Measurements from ENCODE around the gene USP22. TPM values are rescaled to one million over a fixed set of nuclear protein-coding genes. Genes with fewer than 3 reads are reported as not detected.

Gene USP22
- total and polyA plus RNA-seq, 2 of the 8 experiments (the other 6 are each of a cell fraction or from before 2014, with no cell fraction given): 221 to 316 TPM

DNA sequence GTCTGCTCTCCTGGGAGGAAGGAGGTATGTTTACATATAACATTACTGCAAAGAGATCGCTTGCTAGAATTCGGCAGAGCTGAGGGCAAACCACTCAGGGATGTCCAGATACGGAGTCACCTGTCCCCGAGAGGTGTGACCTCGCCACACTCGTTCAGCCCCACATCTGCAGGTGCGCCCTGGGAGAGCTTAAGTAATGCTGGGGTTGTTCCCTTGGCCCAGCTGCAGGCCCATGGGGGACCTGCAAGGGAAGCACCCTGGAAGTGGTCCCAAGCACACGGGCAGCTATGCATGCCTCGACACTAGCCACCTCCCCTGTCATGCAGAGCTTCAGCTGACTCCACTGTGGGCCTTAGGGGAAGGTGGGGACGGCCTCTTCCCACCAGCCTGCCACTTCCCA, 22.2 kb downstream of the USP22 start:
- H3K18ac ChIP-seq (ENCODE audit: extremely low read depth, low read length): no peak overlapping the region
- H3K4me3 ChIP-seq (ENCODE audit: extremely low read depth in 1 of 4, insufficient read depth in 2 of 4, low read depth in 3 of 4, low read length in 4 of 4): no peak overlapping the region
- H2BK5ac ChIP-seq (ENCODE audit: low read depth, low read length): no peak overlapping the region
- H3K9ac ChIP-seq (replicated peaks in 1 of 4; ENCODE audit: extremely low read depth in 1 of 4, low read depth in 3 of 4, low read length in 3 of 4): no peak overlapping the region
- no peak overlapping the region for H3K4ac ChIP-seq (replicated peaks; ENCODE audit: insufficient read length, low read depth, low read length)
- no peaks in the 10 kb centered on the region for H3K9me3 ChIP-seq (ENCODE audit: insufficient read depth in 2 of 2, low read depth in 1 of 2, low read length in 1 of 2)
- no peak overlapping the region for H3K4me2 ChIP-seq (ENCODE audit: insufficient read depth in 1 of 2, low read depth in 2 of 2, low read length in 2 of 2)
- H3K36me3 ChIP-seq (ENCODE audit: control insufficient read depth in 2 of 4, insufficient read depth in 4 of 4, low read length in 3 of 4): peaks cover 64 to 92% (median 84%) of the 10 kb centered on the region in 4 experiments
- WGBS, 2 experiments (ENCODE audit: extremely low coverage in 1 of 2, insufficient coverage in 1 of 2, insufficient read length in 1 of 2, insufficient replicate concordance in 2 of 2, low coverage in 1 of 2, low lambda C conversion rate in 2 of 2, missing lambda C conversion rate in 1 of 2): 84% methylated on average over 10 of the region's 10 CpGs; no CpG with 5 or more reads in 1 of the 2 experiments
- no peak for DNase-seq (ENCODE audit: low read depth in 1 of 2, low spot score in 2 of 2)
- H4K91ac ChIP-seq (replicated peaks; ENCODE audit: insufficient read length, low read length): no peak overlapping the region
- ChIA-PET POLR2A (ENCODE audit: partially characterized antibody) (interaction anchor here (0.6 to 2.6 kb wide), 6 partner anchors 12 to 23 kb away, joined by 3 to 8 read pairs (median 3); partner anchors contain the start of gene USP22), CTCF (ENCODE audit: partially characterized antibody) (interaction anchor here (1.3 to 1.4 kb wide), 4 partner anchors 11 to 19 kb away, joined by 3 to 5 read pairs (median 4); no protein-coding TSS in a partner anchor)
- no peaks in the 10 kb centered on the region for H3K23me2 ChIP-seq (ENCODE audit: low read depth, low read length)
- no peak overlapping the region for H2AK5ac ChIP-seq (ENCODE audit: low read depth, low read length)
- H3K79me2 ChIP-seq (ENCODE audit: control insufficient read depth in 1 of 2, insufficient read depth in 2 of 2, low read length in 2 of 2): peaks cover 41 to 99% of the 10 kb centered on the region in 2 experiments
- H4K5ac ChIP-seq (ENCODE audit: insufficient read length, low read depth, low read length): no peak overlapping the region
- H3K23ac ChIP-seq (ENCODE audit: insufficient read length): no peak overlapping the region
- peaks cover 35 to 60% of the 10 kb centered on the region in 2 experiments for H4K20me1 ChIP-seq (replicated peaks in 1 of 2; ENCODE audit: control insufficient read depth in 1 of 2, insufficient read depth in 2 of 2, low read length in 2 of 2)
- H3K27me3 ChIP-seq (replicated peaks in 1 of 4; ENCODE audit: control insufficient read depth in 3 of 4, extremely low read depth in 1 of 4, insufficient read depth in 3 of 4, low read length in 3 of 4): no peaks in the 10 kb centered on the region
- no peaks in the 10 kb centered on the region for H3K4me1 ChIP-seq (replicated peaks in 1 of 4; ENCODE audit: control insufficient read depth in 3 of 4, insufficient read depth in 4 of 4, low read length in 3 of 4)
- no peak overlapping the region for H4K8ac ChIP-seq (ENCODE audit: extremely low read depth, insufficient read depth, low read length)
- no peak for FAIRE-seq
- H3K79me1 ChIP-seq (ENCODE audit: low read depth, low read length): peaks cover 29% of the 10 kb centered on the region
- H2BK120ac ChIP-seq (replicated peaks; ENCODE audit: low read depth, low read length): no peak overlapping the region
- H2BK12ac ChIP-seq (ENCODE audit: low read depth, low read length): no peak overlapping the region
- H2BK20ac ChIP-seq (ENCODE audit: low read length): no peak overlapping the region
- no peak overlapping the region for H3K14ac ChIP-seq (ENCODE audit: insufficient read length)
- H3K56ac ChIP-seq (replicated peaks; ENCODE audit: insufficient read length, low read depth, low read length): no peak overlapping the region
- H3K27ac ChIP-seq (ENCODE audit: low read depth, low read length): no peak overlapping the region
- no peak overlapping the region for H2BK15ac ChIP-seq (ENCODE audit: low read length)
- TF ChIP-seq RAD21 (IDR thresholded peaks at IDR 0.05 in 1 of 2, conservative IDR thresholded peaks at IDR 0.05 in 1 of 2; ENCODE audit: low read depth in 2 of 2, low read length in 2 of 2) (no peak), BRCA1 (IDR thresholded peaks at IDR 0.05; ENCODE audit: low read depth, low read length) (no peak), NRF1 (IDR thresholded peaks at IDR 0.05; ENCODE audit: low read depth, low read length) (no peak), RFX5 (IDR thresholded peaks at IDR 0.05; ENCODE audit: borderline replicate concordance, low read depth, low read length) (no peak), EGR1 (IDR thresholded peaks at IDR 0.05; ENCODE audit: borderline replicate concordance, low read depth, low read length) (no peak)
- TF ChIP-seq, protein P1, sequence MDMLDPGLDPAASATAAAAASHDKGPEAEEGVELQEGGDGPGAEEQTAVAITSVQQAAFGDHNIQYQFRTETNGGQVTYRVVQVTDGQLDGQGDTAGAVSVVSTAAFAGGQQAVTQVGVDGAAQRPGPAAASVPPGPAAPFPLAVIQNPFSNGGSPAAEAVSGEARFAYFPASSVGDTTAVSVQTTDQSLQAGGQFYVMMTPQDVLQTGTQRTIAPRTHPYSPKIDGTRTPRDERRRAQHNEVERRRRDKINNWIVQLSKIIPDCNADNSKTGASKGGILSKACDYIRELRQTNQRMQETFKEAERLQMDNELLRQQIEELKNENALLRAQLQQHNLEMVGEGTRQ (IDR thresholded peaks at IDR 0.05; ENCODE audit: low read length): no peak
- H2AFZ ChIP-seq (ENCODE audit: low read length): no peak overlapping the region

Data from H1 (cell line).